H54 (cell line): ENCODE data around the gene TMEM53.

ENCODE experiments used
- DNase-seq: peaks from one replicate; pipeline ENCODE4 v3.0.0; 2011; ENCODE audit warnings: low spot score, mixed read lengths; ENCODE audit not compliant: insufficient read length
- FAIRE-seq: peaks from 3 replicates; lab custom pipeline; 2011; peaks lifted over from hg19 to GRCh38; lab: Jason Lieb, UNC
- POLR2A ChIP-seq: IDR thresholded peaks from 2 replicates; pipeline ENCODE4 v1.6.1; 2011; ENCODE audit warnings: low read depth, mild to moderate bottlenecking, low read length

Gene TMEM53

DNA sequence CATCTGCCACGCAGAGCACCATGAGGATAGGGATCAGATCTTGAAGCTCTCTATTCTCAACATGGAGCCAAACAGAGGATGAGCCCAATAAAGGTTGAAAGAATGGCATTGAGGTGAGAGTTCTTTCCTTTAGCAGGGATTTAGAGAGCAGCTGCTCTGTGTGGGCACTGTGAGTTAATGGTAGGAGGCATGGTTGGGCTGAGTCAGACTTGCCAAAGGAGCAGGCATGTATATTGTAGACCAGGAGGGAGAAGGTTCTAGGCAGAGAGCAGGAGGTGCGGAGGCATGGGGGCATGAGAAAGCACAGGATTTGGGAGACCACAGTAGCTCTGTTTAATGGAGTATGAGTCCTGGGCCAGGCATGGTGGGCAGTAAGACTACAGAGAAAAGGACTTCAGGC is 32.0 kb downstream of the TMEM53 start:
- no peak for FAIRE-seq
- DNase-seq: no peak
- TF ChIP-seq POLR2A: no peak

- no peak for TF ChIP-seq POLR2A
- FAIRE-seq (no peak), DNase-seq (no peak)
Observed at GRCh38 chr1:44641126-44642102, 32.9 kb downstream of the TMEM53 start.

DNA sequence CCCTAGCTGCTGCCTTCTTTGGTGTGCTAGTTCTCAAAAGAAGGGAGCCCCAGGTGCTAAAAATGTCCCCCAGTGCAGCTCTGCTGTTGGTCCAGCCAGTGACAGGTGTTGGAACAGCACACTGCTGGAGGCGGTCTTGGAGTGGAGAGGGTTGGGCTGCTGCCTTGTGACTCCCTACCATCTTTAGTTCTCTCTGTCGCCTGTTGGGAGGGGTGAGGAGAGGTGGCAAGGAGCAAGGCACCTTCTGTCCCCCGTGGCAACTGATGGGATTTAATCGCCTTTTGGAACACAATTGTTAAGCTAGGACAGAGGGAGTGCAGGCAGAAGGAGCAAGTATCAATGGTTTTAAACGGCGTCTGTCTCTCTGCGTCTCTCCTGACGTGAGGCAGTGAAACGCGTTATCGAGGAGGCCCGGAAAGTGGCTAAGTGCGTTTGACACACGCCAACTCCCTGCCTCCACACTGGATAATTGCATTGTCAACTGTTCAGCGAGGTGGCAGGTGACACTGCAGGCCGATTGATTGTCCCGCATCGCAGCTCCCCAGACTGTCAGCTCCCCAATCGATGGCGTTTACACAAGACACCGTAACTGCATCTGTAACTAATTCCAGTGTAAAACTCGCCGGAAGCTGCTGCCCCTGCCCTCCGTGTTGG is 34.0 kb downstream of the TMEM53 start:
- no peak for FAIRE-seq
- TF ChIP-seq POLR2A: no peak
- DNase-seq: no peak

- TF ChIP-seq POLR2A: no peak
- DNase-seq (no peak), FAIRE-seq (no peak)
Observed at GRCh38 chr1:44637702-44638411, 36.4 kb downstream of the TMEM53 start.

DNA sequence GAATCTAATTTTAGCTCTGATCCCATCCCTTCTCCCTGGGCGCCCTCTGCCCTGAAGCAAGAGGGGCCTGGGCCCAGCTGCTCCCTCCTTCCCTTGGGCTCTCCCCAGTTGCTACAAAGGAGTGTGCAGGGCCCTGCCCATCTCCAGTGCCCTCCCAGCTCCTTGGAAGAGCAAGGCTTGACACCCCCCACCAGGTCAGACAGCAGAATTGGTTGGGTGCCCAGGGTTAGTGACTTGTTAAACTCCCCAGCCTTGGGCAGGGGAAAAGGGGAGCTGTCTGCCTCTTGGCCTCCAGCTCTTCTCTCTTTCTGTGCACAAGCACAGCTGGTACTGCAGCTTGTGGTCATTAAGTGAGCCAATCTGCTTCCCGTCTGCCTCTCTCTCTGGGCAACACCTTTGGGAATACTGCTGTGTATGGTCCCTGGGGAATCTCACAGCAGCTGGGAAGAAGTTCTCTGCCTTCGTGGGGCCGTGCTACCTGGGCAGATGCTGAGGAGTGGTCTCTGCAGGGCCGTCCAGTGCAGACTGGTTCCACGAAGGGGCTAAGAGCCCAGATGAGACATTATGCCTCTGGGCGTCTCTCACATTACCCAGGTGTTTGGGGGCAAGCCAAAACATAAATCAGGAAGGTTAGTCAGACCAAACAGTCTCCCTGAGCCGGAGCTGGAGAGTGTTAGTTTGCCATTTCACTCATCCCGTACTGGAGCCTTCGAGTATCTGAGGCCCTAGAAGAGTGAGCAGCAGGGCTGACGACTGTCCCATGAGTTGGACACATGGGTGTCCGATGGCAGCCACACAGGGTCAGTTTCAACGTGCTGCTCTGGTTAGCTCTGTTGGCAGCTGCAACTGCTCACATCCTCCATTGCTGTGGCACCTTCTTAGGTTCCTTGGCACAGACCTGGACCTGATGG is 37.3 kb downstream of the TMEM53 start:
- FAIRE-seq (no peak), DNase-seq (peak; percentile 32)
- TF ChIP-seq POLR2A: no peak

DNA sequence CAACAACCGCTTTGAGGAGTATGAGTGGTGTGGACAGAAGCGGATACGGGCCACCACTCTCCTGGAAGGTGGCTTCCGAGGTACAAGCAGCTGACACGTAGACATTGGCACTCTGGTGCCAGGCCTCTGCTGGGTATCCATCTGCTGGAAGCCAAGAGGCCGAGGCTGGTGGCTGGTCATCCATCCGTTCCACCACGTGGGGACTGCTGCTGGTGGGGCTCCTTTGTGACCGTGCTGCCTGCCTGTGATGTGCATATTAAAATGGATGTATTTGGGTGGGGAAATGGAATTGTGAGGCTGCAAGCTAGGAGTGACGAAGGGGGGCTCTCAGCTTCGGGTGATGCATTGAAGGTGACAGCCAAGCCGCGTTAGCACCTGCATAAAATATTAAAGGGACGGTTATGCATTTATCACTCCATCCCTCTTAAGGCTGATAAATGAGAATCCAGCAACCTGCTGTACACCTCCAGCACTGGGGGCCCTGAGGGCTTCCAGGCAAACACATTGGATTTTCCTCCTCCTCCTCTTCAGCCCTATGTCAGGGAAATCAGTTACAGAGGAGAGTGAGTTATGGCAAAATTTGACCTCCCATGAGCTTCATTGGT is 38.1 kb downstream of the TMEM53 start:
- TF ChIP-seq POLR2A: no peak
- FAIRE-seq: no peak
- no peak for DNase-seq

DNA sequence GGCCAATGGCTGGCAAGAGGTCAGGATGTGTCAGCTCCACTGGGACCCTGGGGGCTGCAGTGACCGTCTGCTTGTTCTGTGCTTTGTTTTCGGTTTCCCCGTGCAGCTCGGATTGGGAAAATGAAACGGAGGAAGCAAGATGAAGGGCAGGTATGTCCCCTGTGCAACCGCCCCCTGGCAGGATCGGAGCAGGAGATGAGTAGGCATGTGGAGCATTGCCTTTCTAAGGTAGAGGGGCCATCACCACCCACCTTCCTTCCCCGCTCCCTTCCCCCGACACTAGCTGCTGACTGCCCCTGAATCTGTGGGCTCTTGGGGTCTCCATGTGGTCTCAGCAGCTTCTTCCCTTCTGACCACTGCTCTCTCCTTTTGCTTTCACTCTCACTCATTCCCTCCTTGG is 38.8 kb downstream of the TMEM53 start:
- DNase-seq (no peak), FAIRE-seq (no peak)
- no peak for TF ChIP-seq POLR2A

DNA sequence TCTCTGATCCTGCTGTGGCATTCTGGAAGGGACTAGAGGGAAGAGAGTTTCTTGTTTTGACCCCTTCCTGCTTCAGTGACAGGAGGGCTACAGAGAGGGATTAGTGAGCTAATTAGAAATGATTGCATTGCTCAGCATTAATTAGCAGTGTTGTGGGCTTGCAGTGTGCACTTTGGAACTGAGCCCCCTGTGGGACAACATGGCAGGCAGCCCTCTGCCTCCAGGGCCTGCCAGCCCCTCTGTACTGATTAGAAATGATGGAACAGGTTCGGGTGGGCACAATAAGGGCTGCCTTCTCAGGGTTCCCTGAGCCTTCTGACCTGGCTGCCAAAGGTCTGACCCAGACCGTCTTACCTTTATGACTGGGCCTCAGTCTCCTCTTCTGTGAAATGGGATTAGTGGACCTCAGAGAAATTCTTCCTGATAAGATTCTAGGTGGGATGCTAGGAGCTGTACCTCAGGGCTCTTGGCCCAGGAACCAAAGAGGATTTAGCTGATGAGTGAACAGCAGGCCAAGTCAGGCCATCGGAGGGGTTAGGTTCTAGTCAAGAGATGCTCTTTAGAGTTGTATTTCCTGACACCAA is 39.6 kb downstream of the TMEM53 start:
- FAIRE-seq: no peak
- no peak for DNase-seq
- TF ChIP-seq POLR2A: no peak

DNA sequence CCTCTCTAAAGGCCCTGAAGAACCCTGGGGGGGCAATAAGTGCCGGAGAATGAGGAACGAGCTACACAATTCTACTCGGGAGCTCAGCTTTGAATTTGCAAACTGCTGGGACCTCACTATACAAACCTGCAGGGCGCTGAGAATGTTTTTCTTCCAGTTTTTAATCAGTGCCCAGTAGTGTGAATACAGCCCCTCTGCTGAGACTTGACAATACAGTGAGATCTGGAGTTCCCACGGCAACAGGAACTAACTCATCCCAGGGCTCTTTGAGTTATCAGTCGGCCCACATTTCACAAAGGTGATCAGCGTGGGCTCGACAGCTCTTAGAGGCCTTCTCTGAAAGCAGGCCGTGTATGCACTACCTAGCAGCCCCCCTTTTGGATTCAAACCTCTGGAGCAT is 41.7 kb downstream of the TMEM53 start:
- no peak for FAIRE-seq
- DNase-seq: no peak
- TF ChIP-seq POLR2A: no peak

- FAIRE-seq (no peak), DNase-seq (peak; percentile 86)
- TF ChIP-seq POLR2A: peak; percentile 59; the same call in 1 of the 2 replicates
Observed at GRCh38 chr1:44631647-44632539, 42.4 kb downstream of the TMEM53 start.

DNA sequence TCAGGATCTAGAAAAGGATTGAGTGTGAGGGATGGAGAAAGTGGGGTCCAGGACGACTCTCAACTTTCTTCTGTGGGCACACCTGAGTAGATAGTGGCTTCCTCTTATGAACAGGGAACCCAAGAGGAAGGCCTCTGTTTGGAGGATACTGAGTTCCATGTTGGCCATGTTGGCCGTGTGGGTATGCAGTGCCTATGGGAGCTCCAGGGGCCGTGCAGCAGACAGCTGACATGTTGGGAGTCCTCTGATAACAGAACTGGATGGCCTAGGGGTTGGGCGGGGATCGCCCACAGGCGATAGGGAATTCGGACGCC is 43.0 kb downstream of the TMEM53 start:
- FAIRE-seq: no peak
- no peak for TF ChIP-seq POLR2A
- DNase-seq: no peak
